Prostate gland (tissue), 2 donors: ENCODE results near the gene CHML.

Experiments used
- POLR2A ChIP-seq: fragments of 450-650 bp; IDR thresholded peaks from one replicate; pipeline ENCODE4 v1.6.1; 2016; ENCODE audit warnings: antibody characterized with exemption, mild to moderate bottlenecking
- POLR2AphosphoS5 ChIP-seq: sonication (generic); formaldehyde crosslinking; IDR thresholded peaks from one replicate; pipeline ENCODE4 v1.6.1; 2017; ENCODE audit warnings: antibody characterized with exemption
- TF ChIP-seq, protein P1 (sequence below), 4 experiments: fragments of 200-600 bp in 2 of 4; fragments of 450-650 bp in 2 of 4; sonication (generic) in 2 of 4; IDR thresholded peaks; 1 replicate in 3 of 4; 2 replicates in 1 of 4; pipeline ENCODE4 v1.5.1; 2016 to 2019; ENCODE audit warnings: antibody characterized with exemption in 4 of 4, mild to moderate bottlenecking in 2 of 4, moderate library complexity in 2 of 4

DNA sequence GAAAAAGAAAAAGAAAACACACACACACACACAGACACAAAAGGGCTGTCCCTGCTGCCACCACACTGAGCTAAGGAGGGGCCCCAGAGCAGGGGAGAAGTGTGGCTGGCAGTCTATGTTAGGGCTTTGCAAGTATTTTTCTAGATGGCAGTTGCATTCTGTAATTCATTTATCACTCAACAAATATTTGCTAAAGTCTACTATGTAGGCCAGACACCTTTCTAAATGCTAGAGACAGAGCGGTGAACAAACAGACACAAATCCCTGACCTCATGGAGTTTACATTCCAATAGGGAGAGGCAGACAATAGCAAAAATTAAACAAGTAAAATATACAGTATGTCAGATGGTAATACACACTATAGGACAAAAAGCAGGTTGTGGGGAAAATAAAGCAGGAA is 32.1 kb upstream of the CHML start:
- TF ChIP-seq, protein P1, sequence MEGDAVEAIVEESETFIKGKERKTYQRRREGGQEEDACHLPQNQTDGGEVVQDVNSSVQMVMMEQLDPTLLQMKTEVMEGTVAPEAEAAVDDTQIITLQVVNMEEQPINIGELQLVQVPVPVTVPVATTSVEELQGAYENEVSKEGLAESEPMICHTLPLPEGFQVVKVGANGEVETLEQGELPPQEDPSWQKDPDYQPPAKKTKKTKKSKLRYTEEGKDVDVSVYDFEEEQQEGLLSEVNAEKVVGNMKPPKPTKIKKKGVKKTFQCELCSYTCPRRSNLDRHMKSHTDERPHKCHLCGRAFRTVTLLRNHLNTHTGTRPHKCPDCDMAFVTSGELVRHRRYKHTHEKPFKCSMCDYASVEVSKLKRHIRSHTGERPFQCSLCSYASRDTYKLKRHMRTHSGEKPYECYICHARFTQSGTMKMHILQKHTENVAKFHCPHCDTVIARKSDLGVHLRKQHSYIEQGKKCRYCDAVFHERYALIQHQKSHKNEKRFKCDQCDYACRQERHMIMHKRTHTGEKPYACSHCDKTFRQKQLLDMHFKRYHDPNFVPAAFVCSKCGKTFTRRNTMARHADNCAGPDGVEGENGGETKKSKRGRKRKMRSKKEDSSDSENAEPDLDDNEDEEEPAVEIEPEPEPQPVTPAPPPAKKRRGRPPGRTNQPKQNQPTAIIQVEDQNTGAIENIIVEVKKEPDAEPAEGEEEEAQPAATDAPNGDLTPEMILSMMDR (IDR thresholded peaks at IDR 0.05), result no peak
- TF ChIP-seq POLR2A (no peak), POLR2AphosphoS5 (no peak)
